ENCODE data around the gene WDR5B.
A peak's percentile ranks its signal among the peaks of the same experiment; 100 is the strongest.

Gene WDR5B

GRCh38 chr3:122409446-122409845 is 6.4 kb downstream of the WDR5B start:
- DNase-seq (ENCODE audit: low read depth in 2 of 2) = no peak

GRCh38 chr3:122407946-122408345 is 7.9 kb downstream of the WDR5B start:
- DNase-seq (ENCODE audit: low read depth in 2 of 2) = no peak

- no peak for DNase-seq (ENCODE audit: low read depth in 2 of 2)
These were observed 9.7 kb downstream of the WDR5B start for GRCh38 chr3:122406198-122406597.

- DNase-seq (ENCODE audit: low read depth in 2 of 2) = no peak
These were observed 10.8 kb downstream of the WDR5B start for GRCh38 chr3:122405015-122405414.

- no peak for DNase-seq (ENCODE audit: low read depth in 2 of 2)
These were observed 12.4 kb downstream of the WDR5B start for GRCh38 chr3:122403489-122403888.

GRCh38 chr3:122398920-122399319 is 16.9 kb downstream of the WDR5B start:
- DNase-seq (ENCODE audit: low read depth in 2 of 2) = no peak

GRCh38 chr3:122397201-122397600 is 18.7 kb downstream of the WDR5B start:
- DNase-seq (ENCODE audit: low read depth in 2 of 2) = no peak

GRCh38 chr3:122396511-122396910 is 19.4 kb downstream of the WDR5B start:
- no peak for DNase-seq (ENCODE audit: low read depth in 2 of 2)

GRCh38 chr3:122395582-122395981 is 20.3 kb downstream of the WDR5B start:
- DNase-seq (ENCODE audit: low read depth in 2 of 2) = no peak

GRCh38 chr3:122394173-122394572 is 21.7 kb downstream of the WDR5B start:
- DNase-seq (ENCODE audit: low read depth in 2 of 2) = no peak

GRCh38 chr3:122392868-122393844 is 22.7 kb downstream of the WDR5B start:
- no peak for DNase-seq (ENCODE audit: low read depth in 2 of 2)

GRCh38 chr3:122391681-122392446 is 24.0 kb downstream of the WDR5B start:
- DNase-seq (ENCODE audit: low read depth in 2 of 2) = no peak

- DNase-seq (ENCODE audit: low read depth in 2 of 2) = no peak
These were observed 25.2 kb downstream of the WDR5B start for GRCh38 chr3:122390665-122391064.

- DNase-seq (ENCODE audit: low read depth in 2 of 2) = no peak
These were observed 26.0 kb downstream of the WDR5B start for GRCh38 chr3:122389892-122390291.

- no peak for DNase-seq (ENCODE audit: low read depth in 2 of 2)
These were observed 26.7 kb downstream of the WDR5B start for GRCh38 chr3:122389197-122389596.

GRCh38 chr3:122387709-122388108 is 28.2 kb downstream of the WDR5B start:
- no peak for DNase-seq (ENCODE audit: low read depth in 2 of 2)

GRCh38 chr3:122383771-122384697 is 31.8 kb downstream of the WDR5B start, which contains the start of gene FAM162A:
TSS of gene FAM162A (plus strand) at chr3:122384182. CDS start at chr3:122384266, 84 bp downstream.
- DNase-seq (ENCODE audit: low read depth in 2 of 2) = peak; percentile 86 to 91

- DNase-seq (ENCODE audit: low read depth in 2 of 2) = peak; percentile 73 to 80
These were observed 32.8 kb downstream of the WDR5B start, which contains the start of gene MIX23 for GRCh38 chr3:122382888-122383666. TSS of gene MIX23 (minus strand) at chr3:122383231. CDS start at chr3:122383224, 7 bp downstream.

GRCh38 chr3:122377975-122378374 is 37.9 kb downstream of the WDR5B start:
- DNase-seq (ENCODE audit: low read depth in 2 of 2) = no peak

- DNase-seq (ENCODE audit: low read depth in 2 of 2) = no peak
These were observed 41.8 kb downstream of the WDR5B start for GRCh38 chr3:122374034-122374433.

- DNase-seq (ENCODE audit: low read depth in 2 of 2) = no peak
These were observed 49.5 kb downstream of the WDR5B start for GRCh38 chr3:122366379-122366749.
